Esophagus muscularis mucosa (tissue), 3 donors: ENCODE results near the gene ADAM10.

Experiments used
- CTCF ChIP-seq, 3 experiments: fragments of 200-600 bp in 2 of 3; fragments of 450-650 bp in 1 of 3; sonication (generic) in 2 of 3; IDR thresholded peaks; one replicate each; pipeline ENCODE4 v1.5.1; 2017 to 2019; ENCODE audit warnings: antibody characterized with exemption in 3 of 3, mild to moderate bottlenecking in 2 of 3, moderate library complexity in 1 of 3
- POLR2A ChIP-seq: fragments of 450-650 bp; IDR thresholded peaks from one replicate; pipeline ENCODE4 v1.6.1; 2017; ENCODE audit warnings: antibody characterized with exemption, moderate library complexity, mild to moderate bottlenecking, low read depth

GRCh38 chr15:58549013-58549784 lies 200.3 kb downstream of the ADAM10 start:
- TF ChIP-seq POLR2A (no peak), CTCF (IDR thresholded peaks at IDR 0.05) (no peak)
